HepG2 (cell line): ENCODE measurements around the gene FNDC3B. TPM values are rescaled to one million over a fixed set of nuclear protein-coding genes. Genes with fewer than 3 reads are reported as not detected.

Experiments
- ATAC-seq: fragments of 200-7000 bp; cut with Tn5 transposase; 3 replicates; pipeline ENCODE4 v1.9.1; 2020; ENCODE audit warnings: mild to moderate bottlenecking, moderate library complexity
- BruUV-seq: library from RNA; stranded (reverse); fragments of 400-500 nt; replicated peaks from 2 replicates; lab custom pipeline; 2021; lab: Mats Ljungman, UMichigan
- CTCF ChIA-PET: fragments of 300-600 bp; formaldehyde crosslinking; extraction: SDS; loops from one replicate; lab custom pipeline; 2021; ENCODE audit warnings: low total read pairs, inconsistent platforms, low intra/inter-chr PET ratio; lab: Yijun Ruan, JAX
- POLR2A ChIA-PET: fragments of 350-600 bp; sonication (Branson Sonifier 250); formaldehyde crosslinking; loops from one replicate; lab custom pipeline; 2020; ENCODE audit warnings: antibody characterized with exemption, inconsistent platforms; lab: Yijun Ruan, JAX
- DNase-seq: peaks from one replicate; pipeline ENCODE4 v3.0.0-alpha.2; 2015; ENCODE audit warnings: low spot score
- FAIRE-seq: peaks from 3 replicates; lab custom pipeline; 2011; peaks lifted over from hg19 to GRCh38; lab: Jason Lieb, UNC
- H2AFZ ChIP-seq: one replicate; pipeline ENCODE4 v1.6.1; 2011; ENCODE audit warnings: low read length, inconsistent platforms
- H3K27ac ChIP-seq: fragments of 300-600 bp; 3 replicates; pipeline ENCODE4 v1.8.0; 2011; ENCODE audit warnings: mixed run types, mild to moderate bottlenecking, mixed read lengths, low read length, inconsistent platforms; ENCODE audit not compliant: insufficient read depth; ENCODE audit errors: extremely low read length
- H3K27me3 ChIP-seq, 2 experiments: fragments of 200-600 bp in 1 of 2; 2 replicates in 1 of 2; 3 replicates in 1 of 2; pipeline versions ENCODE4 v1.6.0 to v1.8.0; 2011; ENCODE audit warnings: low read length in 2 of 2, mild to moderate bottlenecking in 2 of 2, moderate library complexity in 2 of 2, inconsistent platforms in 1 of 2; ENCODE audit not compliant: insufficient read depth in 2 of 2, control insufficient read depth in 1 of 2
- H3K36me3 ChIP-seq, 2 experiments: fragments of 200-600 bp in 1 of 2; replicated peaks in 1 of 2; 2 replicates in 1 of 2; 3 replicates in 1 of 2; pipeline versions ENCODE4 v1.5.1 to v1.8.0; 2011; ENCODE audit warnings: low read length in 2 of 2, inconsistent platforms in 1 of 2; ENCODE audit not compliant: insufficient read depth in 2 of 2, control insufficient read depth in 1 of 2
- H3K4me1 ChIP-seq: 2 replicates; pipeline ENCODE4 v1.5.1; 2012; ENCODE audit warnings: low read length, inconsistent platforms; ENCODE audit not compliant: insufficient read depth
- H3K4me2 ChIP-seq: 2 replicates; pipeline ENCODE4 v1.6.0; 2011; ENCODE audit warnings: low read depth, low read length, inconsistent platforms
- H3K4me3 ChIP-seq, 3 experiments: fragments of 200-600 bp in 1 of 3; sonication (generic), shearing (Covaris generic) in 1 of 3; replicated peaks in 1 of 3; 2 replicates each; pipeline ENCODE4 v1.5.1; 2011 to 2016; ENCODE audit warnings: low read length in 3 of 3, inconsistent platforms in 2 of 3, low read depth in 2 of 3, mild to moderate bottlenecking in 2 of 3, control low read depth in 1 of 3, mixed read lengths in 1 of 3; ENCODE audit not compliant: insufficient read depth in 1 of 3
- H3K79me2 ChIP-seq: one replicate; pipeline ENCODE4 v1.6.1; 2011; ENCODE audit warnings: low read length, inconsistent platforms; ENCODE audit not compliant: insufficient read depth
- H3K9ac ChIP-seq: 2 replicates; pipeline ENCODE4 v1.6.0; 2011; ENCODE audit warnings: mild to moderate bottlenecking, low read depth, low read length, inconsistent platforms; ENCODE audit not compliant: insufficient read depth
- H3K9me3 ChIP-seq: 2 replicates; pipeline ENCODE4 v1.5.1; 2012; ENCODE audit warnings: mild to moderate bottlenecking, low read length
- H4K20me1 ChIP-seq: 2 replicates; pipeline ENCODE4 v1.6.0; 2011; ENCODE audit warnings: inconsistent platforms, mild to moderate bottlenecking, low read length, moderate library complexity; ENCODE audit not compliant: insufficient read depth
- KLF6 ChIP-seq: IDR thresholded peaks from 2 replicates; pipeline ENCODE4 v1.8.0; 2016; ENCODE audit warnings: missing biosample characterization, missing genetic modification reagents
- PAF1 ChIP-seq: IDR thresholded peaks from 2 replicates; pipeline ENCODE4 v1.6.1; 2016; ENCODE audit warnings: missing genetic modification reagents, missing compliant biosample characterization
- POLR2AphosphoS2 ChIP-seq: IDR thresholded peaks from 2 replicates; pipeline ENCODE4 v1.6.1; 2011; ENCODE audit warnings: low read depth, low read length, improper control_type of control experiment
- RBM22 ChIP-seq: fragments of 200-400 bp; formaldehyde crosslinking; optimal IDR thresholded peaks from 2 replicates; pipeline ENCODE3; 2017; ENCODE audit warnings: mild to moderate bottlenecking, low read length, moderate library complexity
- THAP7 ChIP-seq: sonication (generic); formaldehyde crosslinking; IDR thresholded peaks from 2 replicates; pipeline ENCODE4 v1.8.1; 2023; ENCODE audit warnings: mild to moderate bottlenecking, missing genetic modification reagents
- ZNF510 ChIP-seq: sonication (generic); formaldehyde crosslinking; IDR thresholded peaks from 2 replicates; pipeline ENCODE4 v1.4.0; 2020; ENCODE audit warnings: low read depth, mild to moderate bottlenecking, missing genetic modification reagents
- WGBS: methylation state at CpG from one replicate; pipeline ENCODE4 v1.1.6; 2017; ENCODE audit warnings: low lambda C conversion rate; 5-methylcytosine and 5-hydroxymethylcytosine counted together
- in situ Hi-C: cut with HindIII; loops from 2 replicates; pipeline ENCODE4 v1.10.0; 2017; ENCODE audit warnings: low pct_unique_long_range_greater_than_20kb; ENCODE audit not compliant: extremely low pct_ligation_motif_present
- intact Hi-C: fragments of 100-400 bp; cut with micrococcal nuclease; formaldehyde crosslinking; loops from one replicate; pipeline ENCODE4 v1.10.0; 2022; ENCODE audit not compliant: unreplicated experiment
- polyA plus RNA-seq, 8 experiments: library from polyadenylated mRNA; depleted of rRNA in 3 of 8; stranded (reverse) in 7 of 8; unstranded in 1 of 8; fragments of >200 nt; fragmentation: Illumina TruSeq in 4 of 8; extraction: Trizol in 4 of 8; gene quantifications; 2 replicates each; pipeline versions ENCODE4 v1.2.1 to v1.2.3, GENCODE V29; 2011 to 2016; ENCODE audit warnings: low read depth in 4 of 8, missing spikeins in 1 of 8, mixed read lengths in 1 of 8; ENCODE audit not compliant: insufficient read depth in 1 of 8
- total RNA-seq, 5 experiments: library from RNA; depleted of rRNA; stranded (reverse); fragments of >200 nt; fragmentation: Illumina TruSeq; extraction: Trizol; gene quantifications; 2 replicates each; pipeline ENCODE4 v1.2.3, GENCODE V29; 2016; ENCODE audit warnings: low read depth in 1 of 5

FNDC3B gene
- total and polyA plus RNA-seq, 2 of the 13 experiments (the other 11 are each of a cell fraction or from before 2014, with no cell fraction given): 74.8 to 103 TPM

DNA sequence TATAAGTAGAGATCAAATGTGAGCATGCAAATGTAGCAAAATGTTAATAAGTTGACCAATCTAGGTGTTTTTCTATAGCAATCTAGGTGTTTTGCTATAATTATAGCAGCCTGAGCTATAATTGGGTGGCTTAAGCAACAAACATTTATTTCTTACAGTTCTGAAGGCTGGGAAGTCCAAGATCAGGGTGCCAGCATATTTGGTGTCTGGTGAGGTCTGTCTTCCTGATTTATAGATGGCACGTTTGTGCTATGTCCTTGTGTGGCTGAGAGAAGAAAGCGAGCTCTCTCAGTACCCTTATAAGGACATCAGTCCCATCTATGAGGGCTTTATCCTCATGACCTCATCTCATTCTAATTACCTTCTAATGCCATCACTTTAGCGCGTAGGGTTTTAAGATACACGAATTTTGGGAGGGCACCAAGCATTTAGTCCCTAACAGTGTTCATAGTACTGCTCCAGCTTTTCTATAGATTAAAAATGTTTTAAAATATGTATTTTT is 237.8 kb downstream of the FNDC3B start:
- CTCF ChIA-PET: no interaction called here
- TF ChIP-seq RBM22 (peak; percentile 90), PAF1 (CRISPR knock-in tag) (peak; percentile 58; the same call in 1 of the 2 replicates), ZNF510 (no peak), KLF6 (CRISPR knock-in tag) (no peak)
- Histone ChIP-seq H3K4me1 (peaks cover 44% of the 10 kb centered on the region), H3K9ac (no peak overlapping the region), H4K20me1 (peaks cover 95% of the 10 kb centered on the region), H3K27me3 (no peaks in the 10 kb centered on the region), H3K9me3 (no peaks in the 10 kb centered on the region), H3K79me2 (peaks cover 85% of the 10 kb centered on the region), H3K27ac (no peak overlapping the region), H2AFZ (no peak overlapping the region), H3K4me3 (no peak overlapping the region), H3K36me3 (peaks cover 18 to 86% of the 10 kb centered on the region in 2 experiments), H3K4me2 (no peak overlapping the region)
- 97% methylated on average over 5 of the region's 5 CpGs for WGBS
- in situ Hi-C loops (no loop called here), intact Hi-C loops (no loop called here)
- POLR2A ChIA-PET: no interaction called here
- DNase-seq (no peak), ATAC-seq (no peak), FAIRE-seq (no peak)
- no TSS peak for BruUV-seq

- H3K4me1 ChIP-seq: peaks cover 64% of the 10 kb centered on the region
- TF ChIP-seq POLR2AphosphoS2: 0 out of 2 replicates have a peak, but pooled peaks have one; percentile 30
- no peak for TF ChIP-seq THAP7 (CRISPR knock-in tag)
- peak; percentile 83 for TF ChIP-seq RBM22
- TF ChIP-seq, all 625 proteins: peak for 2
- H4K20me1 ChIP-seq: peaks cover 95% of the 10 kb centered on the region
- in situ Hi-C loops: no loop called here
- intact Hi-C loops: no loop called here
- POLR2A ChIA-PET: no interaction called here
- H3K4me2 ChIP-seq: no peak overlapping the region
- no peak overlapping the region for H2AFZ ChIP-seq
- no peaks in the 10 kb centered on the region for H3K9me3 ChIP-seq
- no peak for FAIRE-seq
- ATAC-seq: no peak; the same call in 2 of the 3 replicates
- no peak overlapping the region for H3K9ac ChIP-seq
- peak overlapping the region; percentile 5 for H3K27ac ChIP-seq
- no peak for DNase-seq
- CTCF ChIA-PET: no interaction called here
- H3K27me3 ChIP-seq: no peaks in the 10 kb centered on the region
- H3K79me2 ChIP-seq: peaks cover 85% of the 10 kb centered on the region
- no peak overlapping the region for H3K4me3 ChIP-seq
- WGBS: 96% methylated on average over 5 of the region's 5 CpGs
- no TSS peak for BruUV-seq
- H3K36me3 ChIP-seq: peaks cover 17 to 85% of the 10 kb centered on the region in 2 experiments
Observed at GRCh38 chr3:172279191-172279640, 239.8 kb downstream of the FNDC3B start.
